ENCODE results near the gene RAD54L. TPM values are rescaled to one million over a fixed set of nuclear protein-coding genes. Genes with fewer than 3 reads are reported as not detected.

Gene RAD54L
- 15.3 and 17.4 TPM in 2 replicates for total RNA-seq (2013; cell fraction: nucleolus; rRNA removed)
- 15.8 TPM in 2 replicates for total RNA-seq (2014; rRNA removed)
- 12.4 and 12.9 TPM in 2 replicates for total RNA-seq (2014; rRNA removed; fragmentation: Illumina TruSeq; extraction: Trizol)
- 34.0 and 34.7 TPM in 2 replicates for total RNA-seq (2021)
- polyA plus RNA-seq (2011; ENCODE audit: low read depth) = 7.4 TPM
- 8.9 and 17.6 TPM in 2 replicates for polyA plus RNA-seq (2011; rRNA removed)
- polyA plus RNA-seq (2011; cell fraction: cytosol; rRNA removed) = 24.1 and 27.9 TPM in 2 replicates
- polyA plus RNA-seq (2011; cell fraction: nucleus; rRNA removed) = 86.4 and 103 TPM in 2 replicates
- polyA plus RNA-seq (2012) = 10.6 and 18.3 TPM in 2 replicates
- polyA plus RNA-seq (2014; fragmentation: Illumina TruSeq; extraction: Trizol) = 26.5 and 35.5 TPM in 2 replicates
- 10 to 100 TPM; 15.8 to 26.1 TPM for polyA plus RNA-seq (2014; fragmentation: Nextera tagmentation; extraction: Ambion mirVana)
- 21.1 and 24.5 TPM in 2 replicates for polyA plus RNA-seq (2014; rRNA removed)
- polyA plus RNA-seq (2016; fragmentation: Nextera tagmentation; extraction: Ambion mirVana) = 10 to 100 TPM; 51.5 to 54.2 TPM
- 20.2 and 21.9 TPM in 2 replicates for polyA minus RNA-seq (2011; rRNA and poly(A)+ RNA removed)
- polyA minus RNA-seq (2011; cell fraction: cytosol; rRNA and poly(A)+ RNA removed) = 11.0 and 11.6 TPM in 2 replicates
- polyA minus RNA-seq (2011; cell fraction: nucleus; rRNA and poly(A)+ RNA removed) = 9.6 and 19.3 TPM in 2 replicates
- percentile 64 among the genes with signal in this experiment for Bru-seq, nascent RNA
- percentile 65 among the genes with signal in this experiment for BruChase-seq, experiment 1, labeled RNA remaining after a 6-hour chase
- percentile 67 among the genes with signal in this experiment for BruChase-seq, experiment 2, labeled RNA remaining after a 2-hour chase
- long read RNA-seq, experiment 1, transcript RAD54L-201 (18 exons, 3,108 nt) = major isoform, 15 of 19 reads
- long read RNA-seq, experiment 1, partial matches to known transcripts = 1 of 19 reads
- long read RNA-seq, experiment 1, other reads (novel, unspliced or antisense) = 3 of 19 reads
- long read RNA-seq, experiment 2, transcript RAD54L-201 (18 exons, 3,108 nt) = major isoform, 10 of 104 reads
- long read RNA-seq, experiment 2, partial matches to known transcripts = 31 of 104 reads
- long read RNA-seq, experiment 2, other reads (novel, unspliced or antisense) = 62 of 104 reads

DNA sequence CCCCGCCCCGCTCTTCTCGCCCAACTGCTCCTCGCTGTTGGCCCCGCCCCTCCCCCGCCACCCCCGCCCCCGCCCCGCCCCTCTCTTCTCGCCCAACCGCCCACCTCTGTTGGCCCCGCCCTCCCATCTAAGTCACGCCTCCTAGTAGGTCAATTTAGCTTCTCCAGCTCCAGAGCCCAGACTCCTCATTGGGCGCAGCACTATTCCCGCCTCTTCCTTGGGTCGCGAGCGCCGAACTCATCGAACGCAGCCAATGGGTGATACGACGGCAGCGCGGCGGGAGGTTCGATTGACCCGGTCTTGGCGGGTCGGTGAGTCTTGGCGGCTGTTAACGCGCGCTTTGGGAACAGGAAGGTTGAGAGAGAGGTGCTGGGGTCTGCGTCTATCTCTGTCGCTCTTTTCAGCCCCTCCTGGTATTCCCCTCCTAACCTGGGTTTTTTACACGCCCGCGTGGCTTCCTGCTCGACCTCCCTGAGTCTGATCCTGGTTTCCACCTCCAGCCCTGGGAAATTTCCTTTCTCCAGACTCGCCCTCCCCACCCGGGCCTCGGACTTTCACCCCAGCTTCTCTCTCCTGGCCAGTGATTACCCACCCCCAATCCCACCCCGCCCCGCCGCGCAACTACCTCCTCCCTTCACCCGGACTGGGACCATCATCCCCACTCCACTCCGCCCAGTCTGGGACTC is at the start of gene RAD54L:
Gene RAD54L (plus strand): TSS at position 328 of the 686 bp plus-strand sequence. CDS start 643 bp downstream, outside the sequence.
- 2% methylated on average over 34 of the region's 49 CpGs for WGBS (ENCODE audit: insufficient coverage, insufficient replicate concordance, low lambda C conversion rate, missing lambda C conversion rate)
- Histone ChIP-seq H3K27me3 (replicated peaks in 1 of 2; ENCODE audit: control insufficient read depth in 2 of 2, insufficient read depth in 2 of 2, low read length in 1 of 2) (no peaks in the 10 kb centered on the region), H3K36me3 (ENCODE audit: control insufficient read depth in 2 of 2, insufficient read depth in 2 of 2, low read length in 1 of 2) (peaks cover 1 to 4% of the 10 kb centered on the region in 2 experiments; a peak in 2 of 4 replicates), H2AFZ (ENCODE audit: control insufficient read depth, low read depth, low read length) (peak within 1 kb of the TSS; percentile 98), H3K9me3 (replicated peaks; ENCODE audit: control insufficient read depth, insufficient read depth, low read length) (no peaks in the 10 kb centered on the region), H4K20me1 (ENCODE audit: control insufficient read depth, insufficient read depth) (no peaks in the 10 kb centered on the region), H3K4me1 (ENCODE audit: control insufficient read depth, insufficient read depth, low read length) (peaks cover 7% of the 10 kb centered on the region; the same call in 1 of the 2 replicates), H3K79me2 (ENCODE audit: control insufficient read depth, insufficient read depth, low read length) (peaks cover 22% of the 10 kb centered on the region), H3K4me2 (ENCODE audit: control insufficient read depth, insufficient read depth) (peak within 1 kb of the TSS; percentile 93), H3K4me3 (peak within 1 kb of the TSS; percentile 96), H3K9ac (ENCODE audit: control insufficient read depth, insufficient read depth, low read length) (peak within 1 kb of the TSS; percentile 84), H3K27ac (ENCODE audit: control insufficient read depth, insufficient read depth) (peak within 1 kb of the TSS; percentile 84)
- RAD21 ChIA-PET (ENCODE audit: unreplicated experiment) = interaction anchor here (0.6 to 2.4 kb wide), 19 partner anchors 22 to 1653 kb away, joined by 3 to 23 read pairs (median 4); partner anchors contain the start of genes EIF2B3, LRRC41, NSUN4 and UQCRH
- CTCF ChIA-PET = interaction anchor here (0.5 to 4.2 kb wide), 14 partner anchors 13 to 562 kb away, joined by 3 to 86 read pairs (median 4); partner anchors contain the start of genes GPBP1L1 and NSUN4
- POLR2A ChIA-PET = interaction anchor here (0.6 to 2.0 kb wide), 10 partner anchors 41 to 702 kb away, joined by 3 to 8 read pairs (median 4); partner anchors contain the start of genes LRRC41 and UQCRH
- ATAC-seq = peak; percentile 95
- DNase-seq (ENCODE audit: low read depth, low spot score) = peak; percentile 94
- intact Hi-C loops (cut with micrococcal nuclease; ENCODE audit: unreplicated experiment) (loop anchor here (1.0 kb wide), 2 partner anchors 56 to 101 kb away; partner anchors contain the start of genes LRRC41 and UQCRH), in situ Hi-C loops (cut with MboI) (no loop called here)
- FAIRE-seq = peak; percentile 89
- no TSS peak for BruUV-seq (replicated peaks)
- SMC1A ChIA-PET (ENCODE audit: uncharacterized antibody, unreplicated experiment) = interaction anchor here (0.9 to 2.2 kb wide), 9 partner anchors 14 to 101 kb away, joined by 3 to 12 read pairs (median 4); no protein-coding TSS in a partner anchor
- TF ChIP-seq SMC3 (IDR thresholded peaks at IDR 0.05; ENCODE audit: borderline replicate concordance, low read length) = no peak
- TF ChIP-seq ESRRA (IDR thresholded peaks at IDR 0.05; ENCODE audit: low read length) = no peak
- no peak for TF ChIP-seq ZBED1 (IDR thresholded peaks at IDR 0.05; ENCODE audit: borderline replicate concordance)
- TF ChIP-seq, protein P1, sequence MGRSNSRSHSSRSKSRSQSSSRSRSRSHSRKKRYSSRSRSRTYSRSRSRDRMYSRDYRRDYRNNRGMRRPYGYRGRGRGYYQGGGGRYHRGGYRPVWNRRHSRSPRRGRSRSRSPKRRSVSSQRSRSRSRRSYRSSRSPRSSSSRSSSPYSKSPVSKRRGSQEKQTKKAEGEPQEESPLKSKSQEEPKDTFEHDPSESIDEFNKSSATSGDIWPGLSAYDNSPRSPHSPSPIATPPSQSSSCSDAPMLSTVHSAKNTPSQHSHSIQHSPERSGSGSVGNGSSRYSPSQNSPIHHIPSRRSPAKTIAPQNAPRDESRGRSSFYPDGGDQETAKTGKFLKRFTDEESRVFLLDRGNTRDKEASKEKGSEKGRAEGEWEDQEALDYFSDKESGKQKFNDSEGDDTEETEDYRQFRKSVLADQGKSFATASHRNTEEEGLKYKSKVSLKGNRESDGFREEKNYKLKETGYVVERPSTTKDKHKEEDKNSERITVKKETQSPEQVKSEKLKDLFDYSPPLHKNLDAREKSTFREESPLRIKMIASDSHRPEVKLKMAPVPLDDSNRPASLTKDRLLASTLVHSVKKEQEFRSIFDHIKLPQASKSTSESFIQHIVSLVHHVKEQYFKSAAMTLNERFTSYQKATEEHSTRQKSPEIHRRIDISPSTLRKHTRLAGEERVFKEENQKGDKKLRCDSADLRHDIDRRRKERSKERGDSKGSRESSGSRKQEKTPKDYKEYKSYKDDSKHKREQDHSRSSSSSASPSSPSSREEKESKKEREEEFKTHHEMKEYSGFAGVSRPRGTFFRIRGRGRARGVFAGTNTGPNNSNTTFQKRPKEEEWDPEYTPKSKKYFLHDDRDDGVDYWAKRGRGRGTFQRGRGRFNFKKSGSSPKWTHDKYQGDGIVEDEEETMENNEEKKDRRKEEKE (IDR thresholded peaks at IDR 0.05) = no peak
- TF ChIP-seq, protein P2, sequence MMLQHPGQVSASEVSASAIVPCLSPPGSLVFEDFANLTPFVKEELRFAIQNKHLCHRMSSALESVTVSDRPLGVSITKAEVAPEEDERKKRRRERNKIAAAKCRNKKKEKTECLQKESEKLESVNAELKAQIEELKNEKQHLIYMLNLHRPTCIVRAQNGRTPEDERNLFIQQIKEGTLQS (IDR thresholded peaks at IDR 0.05; ENCODE audit: borderline replicate concordance, extremely low read depth, low read depth, low read length) = no peak
- TF ChIP-seq, protein P3, sequence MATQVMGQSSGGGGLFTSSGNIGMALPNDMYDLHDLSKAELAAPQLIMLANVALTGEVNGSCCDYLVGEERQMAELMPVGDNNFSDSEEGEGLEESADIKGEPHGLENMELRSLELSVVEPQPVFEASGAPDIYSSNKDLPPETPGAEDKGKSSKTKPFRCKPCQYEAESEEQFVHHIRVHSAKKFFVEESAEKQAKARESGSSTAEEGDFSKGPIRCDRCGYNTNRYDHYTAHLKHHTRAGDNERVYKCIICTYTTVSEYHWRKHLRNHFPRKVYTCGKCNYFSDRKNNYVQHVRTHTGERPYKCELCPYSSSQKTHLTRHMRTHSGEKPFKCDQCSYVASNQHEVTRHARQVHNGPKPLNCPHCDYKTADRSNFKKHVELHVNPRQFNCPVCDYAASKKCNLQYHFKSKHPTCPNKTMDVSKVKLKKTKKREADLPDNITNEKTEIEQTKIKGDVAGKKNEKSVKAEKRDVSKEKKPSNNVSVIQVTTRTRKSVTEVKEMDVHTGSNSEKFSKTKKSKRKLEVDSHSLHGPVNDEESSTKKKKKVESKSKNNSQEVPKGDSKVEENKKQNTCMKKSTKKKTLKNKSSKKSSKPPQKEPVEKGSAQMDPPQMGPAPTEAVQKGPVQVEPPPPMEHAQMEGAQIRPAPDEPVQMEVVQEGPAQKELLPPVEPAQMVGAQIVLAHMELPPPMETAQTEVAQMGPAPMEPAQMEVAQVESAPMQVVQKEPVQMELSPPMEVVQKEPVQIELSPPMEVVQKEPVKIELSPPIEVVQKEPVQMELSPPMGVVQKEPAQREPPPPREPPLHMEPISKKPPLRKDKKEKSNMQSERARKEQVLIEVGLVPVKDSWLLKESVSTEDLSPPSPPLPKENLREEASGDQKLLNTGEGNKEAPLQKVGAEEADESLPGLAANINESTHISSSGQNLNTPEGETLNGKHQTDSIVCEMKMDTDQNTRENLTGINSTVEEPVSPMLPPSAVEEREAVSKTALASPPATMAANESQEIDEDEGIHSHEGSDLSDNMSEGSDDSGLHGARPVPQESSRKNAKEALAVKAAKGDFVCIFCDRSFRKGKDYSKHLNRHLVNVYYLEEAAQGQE (IDR thresholded peaks at IDR 0.05; ENCODE audit: low read depth, low read length) = 0 out of 2 replicates have a peak, but pooled peaks have one; percentile 19

All from GM12878 (cell line).